Right lobe of liver (tissue), 6 donors: ENCODE measurements around the gene SYCP2. TPM values are rescaled to one million over a fixed set of nuclear protein-coding genes. Genes with fewer than 3 reads are reported as not detected.

Experiments used
- ATAC-seq, 4 donors: fragments of 200-7000 bp; cut with Tn5 transposase; one replicate each; pipeline ENCODE4 v1.9.1; 2020; ENCODE audit warnings: mild to moderate bottlenecking in 4 of 4, moderate library complexity in 4 of 4
- DNase-seq, 3 donors: peaks; one replicate each; pipeline ENCODE4 v3.0.0-alpha.2; 2020
- H3K27ac ChIP-seq, 3 donors: fragments of 200-600 bp; one replicate each; pipeline ENCODE4 v1.8.0; 2022
- H3K27me3 ChIP-seq, 2 donors: fragments of 200-600 bp; one replicate each; pipeline ENCODE4 v1.8.0; 2022
- H3K36me3 ChIP-seq, 4 donors: fragments of 200-600 bp; sonication (generic) in 1 of 4; one replicate each; pipeline versions ENCODE4 v1.5.1 to v1.8.0; 2017 to 2022; ENCODE audit warnings: control low read depth in 1 of 4
- H3K4me1 ChIP-seq, 4 donors: fragments of 200-600 bp; sonication (generic) in 1 of 4; one replicate each; pipeline versions ENCODE4 v1.5.1 to v1.8.0; 2017 to 2022; ENCODE audit warnings: control low read depth in 1 of 4
- H3K4me3 ChIP-seq, 3 donors: fragments of 200-600 bp; one replicate each; pipeline ENCODE4 v1.8.0; 2022
- H3K9me3 ChIP-seq, 4 donors: fragments of 200-600 bp; sonication (generic) in 1 of 4; one replicate each; pipeline versions ENCODE4 v1.5.1 to v1.8.0; 2017 to 2022; ENCODE audit warnings: control low read depth in 1 of 4
- POLR2A ChIP-seq: fragments of 450-650 bp; IDR thresholded peaks from one replicate; pipeline ENCODE4 v1.6.1; 2017; ENCODE audit warnings: antibody characterized with exemption, mild to moderate bottlenecking
- WGBS: methylation state at CpG from one replicate; pipeline ENCODE4 v1.1.6; 2018; ENCODE audit warnings: low coverage, low lambda C conversion rate; ENCODE audit not compliant: insufficient coverage; ENCODE audit errors: missing lambda C conversion rate; 5-methylcytosine and 5-hydroxymethylcytosine counted together
- intact Hi-C, 2 donors: fragments of 100-400 bp; cut with DNase I; formaldehyde crosslinking; loops; one replicate each; pipeline versions ENCODE4 v1.11.2 to v1.14.1; 2022
- total RNA-seq, 6 experiments: library from RNA; depleted of rRNA in 2 of 6; stranded (reverse); fragments of >200 nt in 2 of 6; fragmentation: NEBNext Ultra II Directional in 3 of 6; extraction: Animal tissue kit (Norgen Biotek cat#: 25700) in 3 of 6; gene quantifications; one replicate each; pipeline versions ENCODE4 v1.1.0 to v1.2.4, GENCODE V29; 2016 to 2023
- TF ChIP-seq, protein P1 (sequence below), 4 donors: fragments of 200-600 bp in 3 of 4; fragments of 450-650 bp in 1 of 4; IDR thresholded peaks; one replicate each; pipeline versions ENCODE4 v1.5.1 to v1.8.0; 2016 to 2022; ENCODE audit warnings: antibody characterized with exemption in 4 of 4, mild to moderate bottlenecking in 2 of 4
- donor health status: DM: no; HTN: yes; CAD: no.
- donor health status: DM: no; HTN: no; CAD: no.
- donor health status: DM: no; HTN: no; CAD: no.
- donor health status: DM: no; HTN: yes; CAD: no.
- donor health status: DM: no; HTN: yes; CAD: no.

Gene SYCP2
- total RNA-seq, 6 experiments from 2014 or later, result 0.18 to 0.95 (median 0.63) TPM

DNA sequence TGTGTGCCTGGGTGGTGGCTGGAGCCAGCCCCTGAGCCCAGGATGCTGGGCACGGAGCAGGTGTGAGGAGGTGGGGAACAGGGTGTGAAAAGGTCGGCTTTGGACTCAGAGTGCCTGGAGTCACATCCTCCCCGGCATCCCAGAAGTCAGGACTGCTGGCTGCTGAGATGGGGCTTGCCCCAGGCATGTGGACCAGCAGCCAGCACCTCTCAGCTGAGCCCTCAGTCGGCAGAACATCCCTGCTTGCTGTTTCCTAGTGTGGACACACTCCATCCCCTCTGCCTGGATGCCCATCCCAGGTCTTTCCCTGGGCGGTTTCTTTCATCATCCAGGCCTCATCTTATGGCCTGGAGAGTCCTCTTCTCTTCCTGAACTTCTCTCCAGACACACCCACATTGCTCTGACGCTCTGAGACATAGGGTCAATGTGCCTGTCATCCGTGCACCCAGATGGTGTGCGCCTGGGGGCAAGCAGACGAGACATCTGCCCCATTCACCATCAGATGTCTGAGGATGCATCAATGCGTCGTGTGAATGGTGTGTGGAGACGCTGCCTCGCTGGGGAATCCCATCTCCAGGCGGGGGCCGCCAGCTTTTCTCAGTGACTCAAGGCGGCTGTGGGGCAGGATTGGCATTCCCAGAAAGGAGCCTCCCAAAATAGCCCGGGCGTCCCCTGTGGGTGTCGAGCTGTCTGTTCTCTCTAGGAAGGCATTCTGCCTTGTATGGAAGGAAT lies 104.2 kb downstream of the SYCP2 start:
- ATAC-seq (no peak), DNase-seq (no peak)
- intact Hi-C loops, result no loop called here
- H3K4me3 ChIP-seq, result no peak overlapping the region
- TF ChIP-seq, protein P1, sequence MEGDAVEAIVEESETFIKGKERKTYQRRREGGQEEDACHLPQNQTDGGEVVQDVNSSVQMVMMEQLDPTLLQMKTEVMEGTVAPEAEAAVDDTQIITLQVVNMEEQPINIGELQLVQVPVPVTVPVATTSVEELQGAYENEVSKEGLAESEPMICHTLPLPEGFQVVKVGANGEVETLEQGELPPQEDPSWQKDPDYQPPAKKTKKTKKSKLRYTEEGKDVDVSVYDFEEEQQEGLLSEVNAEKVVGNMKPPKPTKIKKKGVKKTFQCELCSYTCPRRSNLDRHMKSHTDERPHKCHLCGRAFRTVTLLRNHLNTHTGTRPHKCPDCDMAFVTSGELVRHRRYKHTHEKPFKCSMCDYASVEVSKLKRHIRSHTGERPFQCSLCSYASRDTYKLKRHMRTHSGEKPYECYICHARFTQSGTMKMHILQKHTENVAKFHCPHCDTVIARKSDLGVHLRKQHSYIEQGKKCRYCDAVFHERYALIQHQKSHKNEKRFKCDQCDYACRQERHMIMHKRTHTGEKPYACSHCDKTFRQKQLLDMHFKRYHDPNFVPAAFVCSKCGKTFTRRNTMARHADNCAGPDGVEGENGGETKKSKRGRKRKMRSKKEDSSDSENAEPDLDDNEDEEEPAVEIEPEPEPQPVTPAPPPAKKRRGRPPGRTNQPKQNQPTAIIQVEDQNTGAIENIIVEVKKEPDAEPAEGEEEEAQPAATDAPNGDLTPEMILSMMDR (IDR thresholded peaks at IDR 0.05), result no peak
- TF ChIP-seq POLR2A, result no peak
- 33% methylated on average over 3 of the region's 19 CpGs for WGBS
- no peaks in the 10 kb centered on the region for H3K36me3 ChIP-seq
- no peaks in the 10 kb centered on the region for H3K27me3 ChIP-seq
- no peaks in the 10 kb centered on the region for H3K4me1 ChIP-seq
- no peaks in the 10 kb centered on the region for H3K9me3 ChIP-seq
- no peak overlapping the region for H3K27ac ChIP-seq

DNA sequence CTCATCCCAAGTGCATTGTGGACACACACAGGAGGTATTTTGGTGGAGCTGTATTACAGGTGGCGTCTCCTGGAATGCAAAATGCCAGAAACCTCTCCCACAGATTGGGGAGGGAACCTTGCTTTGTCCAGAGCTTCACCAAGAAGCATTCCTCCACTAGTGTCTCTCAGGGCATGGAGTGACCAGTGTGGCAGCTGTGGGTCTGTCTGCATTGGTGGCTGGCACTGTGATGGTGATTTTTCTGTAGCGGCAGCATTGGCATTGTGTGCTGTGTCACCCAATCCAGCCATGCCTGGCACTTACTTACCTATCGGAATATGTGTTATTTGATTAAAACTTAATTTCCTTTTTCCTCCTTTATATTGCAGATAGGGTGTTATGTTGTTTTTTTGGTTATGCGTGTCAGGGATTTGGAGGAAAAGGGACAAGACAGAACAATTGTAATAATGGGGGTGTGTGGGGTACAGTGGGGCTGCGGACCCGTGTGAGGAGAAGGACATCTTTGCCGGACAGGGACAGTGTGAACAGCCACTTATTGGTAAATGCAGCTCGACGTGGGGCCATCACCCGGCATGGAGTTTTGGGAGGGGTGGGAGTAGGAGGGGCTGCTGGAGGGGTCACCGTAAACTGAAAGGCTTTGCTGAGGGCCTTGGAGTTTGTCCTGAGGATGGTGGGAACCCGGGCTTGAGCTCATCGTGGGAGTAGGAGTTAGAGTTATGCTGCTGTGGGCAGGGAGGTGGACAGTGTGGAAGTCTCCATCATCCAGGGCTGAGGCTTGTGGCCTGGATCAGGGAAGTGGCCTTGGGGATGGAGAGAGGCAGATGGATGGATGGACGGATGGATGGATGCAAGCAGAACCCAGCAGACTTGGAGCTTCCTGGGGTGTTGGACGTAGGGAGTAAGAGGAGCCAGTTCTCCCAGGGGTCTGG lies 105.0 kb downstream of the SYCP2 start:
- Histone ChIP-seq H3K4me1 (no peaks in the 10 kb centered on the region), H3K36me3 (no peaks in the 10 kb centered on the region), H3K27me3 (no peaks in the 10 kb centered on the region), H3K4me3 (no peak overlapping the region), H3K9me3 (no peaks in the 10 kb centered on the region), H3K27ac (no peak overlapping the region)
- TF ChIP-seq, protein P1 (IDR thresholded peaks at IDR 0.05), result no peak
- TF ChIP-seq POLR2A, result no peak
- intact Hi-C loops, result no loop called here
- WGBS, result 66% methylated on average over 13 of the region's 15 CpGs
- ATAC-seq (no peak), DNase-seq (no peak)

DNA sequence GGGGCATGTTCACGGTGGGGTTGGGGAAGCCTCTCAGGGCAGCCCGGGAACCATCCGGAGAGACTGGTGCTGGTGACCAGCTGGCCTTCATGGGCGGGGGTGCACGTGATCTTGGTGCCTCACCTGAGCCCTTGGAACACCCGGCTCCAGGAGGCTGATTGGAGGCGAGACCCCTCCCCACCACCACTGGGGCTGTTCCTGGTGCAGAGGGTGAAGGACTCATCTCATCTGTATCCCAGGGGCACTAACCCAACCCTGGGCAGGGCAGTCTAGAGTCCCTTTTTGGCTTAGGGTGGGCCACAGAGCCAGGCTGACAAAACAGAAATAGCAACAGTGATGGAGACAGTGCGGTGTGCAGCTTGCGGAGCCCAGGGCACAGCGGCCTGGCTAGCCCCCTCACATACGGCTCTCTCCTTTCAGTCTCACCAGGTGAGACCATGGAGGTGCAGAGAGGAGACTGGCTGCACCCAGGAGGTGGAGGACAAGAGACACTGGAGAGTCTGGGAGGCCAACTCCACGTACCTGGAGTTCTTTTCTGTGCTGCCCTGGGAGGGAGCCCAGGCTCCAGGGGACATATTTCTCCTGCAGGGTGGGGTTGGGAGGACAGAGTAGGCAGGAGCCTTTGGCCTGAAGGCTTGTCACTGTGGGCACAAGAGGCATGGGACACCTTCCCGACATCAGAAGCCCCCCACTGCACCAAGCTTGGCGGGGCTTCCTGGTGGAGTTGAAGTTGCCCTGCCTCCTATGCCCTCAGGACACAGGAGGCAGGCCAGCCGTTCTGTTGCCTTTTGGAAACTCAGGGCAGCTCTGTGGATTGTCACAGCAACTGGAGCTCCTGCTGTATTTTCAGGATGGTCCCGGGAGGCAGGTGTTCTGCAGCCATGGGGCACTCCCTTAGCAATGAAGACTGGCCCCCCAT lies 106.0 kb downstream of the SYCP2 start:
- no peak for DNase-seq
- no peaks in the 10 kb centered on the region for H3K4me1 ChIP-seq
- no peaks in the 10 kb centered on the region for H3K9me3 ChIP-seq
- intact Hi-C loops, result no loop called here
- no peak overlapping the region for H3K27ac ChIP-seq
- H3K4me3 ChIP-seq, result no peak overlapping the region
- no peaks in the 10 kb centered on the region for H3K27me3 ChIP-seq
- WGBS, result 43% methylated on average over 7 of the region's 16 CpGs
- TF ChIP-seq, protein P1 (IDR thresholded peaks at IDR 0.05), result no peak
- TF ChIP-seq POLR2A, result no peak
- ATAC-seq, result no peak
- H3K36me3 ChIP-seq, result no peaks in the 10 kb centered on the region
